SH-SY5Y (cell line): ENCODE data around the gene POLR2E.

Experiments
- GATA2 ChIP-seq: IDR thresholded peaks from 2 replicates; pipeline ENCODE4 v1.6.1; 2011; ENCODE audit warnings: mild to moderate bottlenecking, low read depth, low read length
- GATA3 ChIP-seq: IDR thresholded peaks from 2 replicates; pipeline ENCODE4 v1.6.1; 2011; ENCODE audit warnings: low read depth, mild to moderate bottlenecking, low read length, moderate library complexity

GRCh38 chr19:1089126-1089771, 5.9 kb downstream of the POLR2E start:
- no peak for TF ChIP-seq GATA2
- TF ChIP-seq GATA3, result no peak
